HG03097 (cell line): ENCODE results near the gene NCCRP1.

ENCODE experiments used
- ATAC-seq: cut with Tn5 transposase; IDR thresholded peaks from one replicate; pipeline ENCODE4 v1.9.1; 2021; ENCODE audit not compliant: unreplicated experiment, low FRiP score

NCCRP1 gene

GRCh38 chr19:39164289-39164688 is 32.5 kb upstream of the NCCRP1 start:
- no peak for ATAC-seq

- no peak for ATAC-seq
Observed at GRCh38 chr19:39165857-39166256, 30.9 kb upstream of the NCCRP1 start.

GRCh38 chr19:39166571-39167391 is 30.0 kb upstream of the NCCRP1 start:
- no peak for ATAC-seq

- ATAC-seq: no peak
Observed at GRCh38 chr19:39167461-39168257, 29.1 kb upstream of the NCCRP1 start.

GRCh38 chr19:39168258-39169142 is 28.3 kb upstream of the NCCRP1 start:
- no peak for ATAC-seq

GRCh38 chr19:39169143-39169810 is 27.5 kb upstream of the NCCRP1 start:
- no peak for ATAC-seq

- ATAC-seq: no peak
Observed at GRCh38 chr19:39170386-39171231, 26.2 kb upstream of the NCCRP1 start.

- ATAC-seq: no peak
Observed at GRCh38 chr19:39171479-39172465, 25.0 kb upstream of the NCCRP1 start.

GRCh38 chr19:39172700-39173501 is 23.9 kb upstream of the NCCRP1 start:
- no peak for ATAC-seq

- no peak for ATAC-seq
Observed at GRCh38 chr19:39173502-39173991, 23.2 kb upstream of the NCCRP1 start.

- ATAC-seq: no peak
Observed at GRCh38 chr19:39174142-39174541, 22.6 kb upstream of the NCCRP1 start.

- ATAC-seq: no peak
Observed at GRCh38 chr19:39174558-39175544, 21.9 kb upstream of the NCCRP1 start.

GRCh38 chr19:39175564-39175963 is 21.2 kb upstream of the NCCRP1 start:
- ATAC-seq: no peak

- no peak for ATAC-seq
Observed at GRCh38 chr19:39177110-39177699, 19.6 kb upstream of the NCCRP1 start.

GRCh38 chr19:39177736-39178135 is 19.0 kb upstream of the NCCRP1 start:
- no peak for ATAC-seq
